Heart right ventricle (tissue), 16 donors: ENCODE measurements around the gene BCL2L13. TPM values are rescaled to one million over a fixed set of nuclear protein-coding genes. Genes with fewer than 3 reads are reported as not detected.

Source experiments
- ATAC-seq, 8 donors: fragments of 200-7000 bp; cut with Tn5 transposase; one replicate each; pipeline ENCODE4 v1.9.1; 2020; ENCODE audit warnings: mild to moderate bottlenecking in 8 of 8, moderate library complexity in 8 of 8, moderate number of reproducible peaks in 1 of 8
- DNase-seq, 2 donors: peaks; one replicate each; pipeline ENCODE4 v3.0.0-alpha.2; 2020
- H3K27ac ChIP-seq, 10 donors: fragments of 200-600 bp; sonication (generic) in 2 of 10; one replicate each; pipeline versions ENCODE4 v1.5.0 to v1.8.0; 2020 to 2022; ENCODE audit warnings: mild to moderate bottlenecking in 3 of 10
- H3K27me3 ChIP-seq, 7 donors: fragments of 200-600 bp; one replicate each; pipeline ENCODE4 v1.8.0; 2021 to 2022; ENCODE audit warnings: mild to moderate bottlenecking in 2 of 7
- H3K36me3 ChIP-seq, 9 donors: fragments of 200-600 bp; sonication (generic) in 1 of 9; one replicate each; pipeline versions ENCODE4 v1.5.0 to v1.8.0; 2020 to 2022; ENCODE audit warnings: mild to moderate bottlenecking in 2 of 9
- H3K4me1 ChIP-seq, 9 donors: fragments of 200-600 bp; sonication (generic) in 1 of 9; one replicate each; pipeline versions ENCODE4 v1.5.0 to v1.8.0; 2020 to 2022; ENCODE audit warnings: mild to moderate bottlenecking in 4 of 9
- H3K4me3 ChIP-seq, 10 donors: fragments of 200-600 bp; sonication (generic) in 2 of 10; one replicate each; pipeline versions ENCODE4 v1.5.0 to v1.8.0; 2020 to 2022; ENCODE audit warnings: mild to moderate bottlenecking in 7 of 10, moderate library complexity in 2 of 10
- H3K9me3 ChIP-seq, 11 donors: fragments of 200-600 bp in 10 of 11; sonication (generic) in 2 of 11; one replicate each; pipeline versions ENCODE4 v1.5.0 to v1.8.0; 2013 to 2022; ENCODE audit warnings: mild to moderate bottlenecking in 2 of 11, control low read depth in 1 of 11, moderate library complexity in 1 of 11
- WGBS, 2 donors: extraction: QIAGEN DNeasy Blood & Tissue Kit; methylation state at CpG; one replicate each; pipeline ENCODE4 v1.1.7; 2013; ENCODE audit warnings: inconsistent platforms in 1 of 2; 5-methylcytosine and 5-hydroxymethylcytosine counted together
- intact Hi-C, 10 donors: fragments of 100-400 bp; cut with DNase I; formaldehyde crosslinking; loops; one replicate each; pipeline versions ENCODE4 v1.11.1 to v1.14.2; 2022
- polyA plus RNA-seq, 2 donors: library from polyadenylated mRNA; stranded (reverse); fragments of 200-250 nt; gene quantifications; one replicate each; pipeline ENCODE4 v1.2.3, GENCODE V29; 2013
- total RNA-seq, 10 donors: library from RNA; stranded (reverse); fragmentation: NEBNext Ultra II Directional in 3 of 10; extraction: Animal tissue kit (Norgen Biotek cat#: 25700) in 3 of 10; gene quantifications; one replicate each; pipeline versions ENCODE4 v1.2.1 to v1.2.4, GENCODE V29; 2021 to 2023
- TF ChIP-seq, protein P1 (sequence below), 9 donors: fragments of 200-600 bp; sonication (generic) in 2 of 9; IDR thresholded peaks; one replicate each; pipeline versions ENCODE4 v1.5.0 to v1.8.0; 2021 to 2022; ENCODE audit warnings: antibody characterized with exemption in 9 of 9, mild to moderate bottlenecking in 5 of 9, moderate library complexity in 1 of 9
- donor health status: Arrhythmogenic right ventricular cardiomyopathy.
- donor health status: ischemic (EF 13 %, LVEDD 7.1; RV severe dilation, severe dysfunction).
- donor health status: healthy with polysubstance abuse.
- donor health status: DM: no; HTN: yes; CAD: no.
- donor health status: DM: no; HTN: no; CAD: no.
- donor health status: ischemic (EF 25% LVEDD 6.9; RV normal size, moderate dysfunction).
- donor health status: ischemic (EF 25% LVEDD 5.7; RV mildly dilated, moderate dysfunction).
- donor health status: healthy.
- donor health status: DM: yes; HTN: yes; CAD: no.
- donor health status: Ischemic cardiomyopathy.
- donor health status: ischemic (EF 35%, LVEDD 5.7; RV mildly dilated, moderate dysfunction).
- donor health status: nonischemic (EF 11% LVEDD 7.7; RV severe dilation, severe dysfunction).
- donor health status: DM: yes; HTN: yes; CAD: no.
- donor health status: PGD.
- donor health status: ischemic (EF 29% LVEDD 5.4; RV normal size, mild dysfunction).
- donor health status: nonischemic (EF 23%, LVEDD 6.1; RV moderate dilation, normal function).

The BCL2L13 gene
- total and polyA plus RNA-seq, 12 donors: 27.9 to 113 (median 88.7) TPM

- H3K4me3 ChIP-seq: peak overlapping the region in 4 of 10 donors; percentile 4 to 17 (median 12)
- intact Hi-C loops: loop anchor here in 4 of 10 donors (10.0 kb wide), 4 partner anchors 136 to 326 kb away; partner anchors contain the start of gene PEX26 (in 3 of the 4)
- ATAC-seq (peak in 6 of 8 donors; percentile 30 to 65 (median 56)), DNase-seq (no peak)
- no peaks in the 10 kb centered on the region for H3K9me3 ChIP-seq
- peaks cover 0 to 9% (median 6%) of the 10 kb centered on the region in 9 donors for H3K4me1 ChIP-seq
- H3K27me3 ChIP-seq: no peaks in the 10 kb centered on the region
- WGBS, 2 donors: 62 to 70% methylated on average over 40 of the region's 40 CpGs
- no peak overlapping the region for H3K27ac ChIP-seq
- peaks cover 0 to 18% (median 0%) of the 10 kb centered on the region in 9 donors for H3K36me3 ChIP-seq
- TF ChIP-seq, protein P1, sequence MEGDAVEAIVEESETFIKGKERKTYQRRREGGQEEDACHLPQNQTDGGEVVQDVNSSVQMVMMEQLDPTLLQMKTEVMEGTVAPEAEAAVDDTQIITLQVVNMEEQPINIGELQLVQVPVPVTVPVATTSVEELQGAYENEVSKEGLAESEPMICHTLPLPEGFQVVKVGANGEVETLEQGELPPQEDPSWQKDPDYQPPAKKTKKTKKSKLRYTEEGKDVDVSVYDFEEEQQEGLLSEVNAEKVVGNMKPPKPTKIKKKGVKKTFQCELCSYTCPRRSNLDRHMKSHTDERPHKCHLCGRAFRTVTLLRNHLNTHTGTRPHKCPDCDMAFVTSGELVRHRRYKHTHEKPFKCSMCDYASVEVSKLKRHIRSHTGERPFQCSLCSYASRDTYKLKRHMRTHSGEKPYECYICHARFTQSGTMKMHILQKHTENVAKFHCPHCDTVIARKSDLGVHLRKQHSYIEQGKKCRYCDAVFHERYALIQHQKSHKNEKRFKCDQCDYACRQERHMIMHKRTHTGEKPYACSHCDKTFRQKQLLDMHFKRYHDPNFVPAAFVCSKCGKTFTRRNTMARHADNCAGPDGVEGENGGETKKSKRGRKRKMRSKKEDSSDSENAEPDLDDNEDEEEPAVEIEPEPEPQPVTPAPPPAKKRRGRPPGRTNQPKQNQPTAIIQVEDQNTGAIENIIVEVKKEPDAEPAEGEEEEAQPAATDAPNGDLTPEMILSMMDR (IDR thresholded peaks at IDR 0.05): peak in 6 of 9 donors; percentile 12 to 43 (median 18)
Measured at GRCh38 chr22:17748555-17749353, 110.2 kb downstream of the BCL2L13 start.

- Histone ChIP-seq H3K36me3 (peaks cover 0 to 9% (median 0%) of the 10 kb centered on the region in 9 donors), H3K4me3 (no peak overlapping the region), H3K9me3 (no peaks in the 10 kb centered on the region), H3K4me1 (peaks cover 0 to 5% (median 0%) of the 10 kb centered on the region in 9 donors), H3K27ac (no peak overlapping the region), H3K27me3 (no peaks in the 10 kb centered on the region)
- WGBS, 2 donors: 92 to 93% methylated on average over 35 of the region's 35 CpGs
- intact Hi-C loops: loop anchor here in 5 of 10 donors (10.0 kb wide), 5 partner anchors 135 to 335 kb away; partner anchors contain the start of gene PEX26 (in 3 of the 5)
- DNase-seq (no peak), ATAC-seq (peak in 3 of 8 donors; percentile 15 to 50 (median 25))
- TF ChIP-seq, protein P1 (IDR thresholded peaks at IDR 0.05): no peak
Measured at GRCh38 chr22:17749605-17750395, 111.2 kb downstream of the BCL2L13 start.

GRCh38 chr22:17751596-17751995 lies 113.0 kb downstream of the BCL2L13 start:
- Histone ChIP-seq H3K9me3 (no peaks in the 10 kb centered on the region), H3K27ac (no peak overlapping the region), H3K27me3 (no peaks in the 10 kb centered on the region), H3K4me3 (no peak overlapping the region), H3K36me3 (peaks cover 0 to 9% (median 0%) of the 10 kb centered on the region in 9 donors), H3K4me1 (peaks cover 0 to 5% (median 0%) of the 10 kb centered on the region in 9 donors)
- DNase-seq (no peak), ATAC-seq (no peak)
- intact Hi-C loops: loop anchor here in 1 of 10 donors (10.0 kb wide), 1 partner anchor 333 kb away; no protein-coding TSS in a partner anchor
- TF ChIP-seq, protein P1 (IDR thresholded peaks at IDR 0.05): no peak
- 71 to 76% methylated on average over 6 of the region's 6 CpGs for WGBS, 2 donors

GRCh38 chr22:17753401-17753989 lies 114.9 kb downstream of the BCL2L13 start:
- Histone ChIP-seq H3K4me3 (no peak overlapping the region), H3K27ac (no peak overlapping the region), H3K9me3 (no peaks in the 10 kb centered on the region), H3K4me1 (peaks cover 0 to 5% (median 0%) of the 10 kb centered on the region in 9 donors), H3K27me3 (no peaks in the 10 kb centered on the region), H3K36me3 (peaks cover 0 to 6% (median 0%) of the 10 kb centered on the region in 9 donors)
- 94 to 95% methylated on average over 13 of the region's 13 CpGs for WGBS, 2 donors
- ATAC-seq: no peak
- no peak for DNase-seq
- TF ChIP-seq, protein P1 (IDR thresholded peaks at IDR 0.05): no peak
- intact Hi-C loops: loop anchor here in 1 of 10 donors (10.0 kb wide), 1 partner anchor 331 kb away; no protein-coding TSS in a partner anchor
